Astrocyte (in vitro differentiated cells and primary cell): ENCODE measurements around the gene SAMD4A. TPM values are rescaled to one million over a fixed set of nuclear protein-coding genes. Genes with fewer than 3 reads are reported as not detected.
"Not testable (repeated sequence)": the region's sequence is repeated elsewhere in the genome, so short reads cannot be mapped to it uniquely, and the experiment has no call there.

Source experiments
- DNase-seq: peaks from one replicate; pipeline ENCODE4 v3.0.0-alpha.2; 2010; ENCODE audit warnings: low read depth
- FAIRE-seq: peaks from 2 replicates; lab custom pipeline; 2011; peaks lifted over from hg19 to GRCh38; lab: Jason Lieb, UNC
- H2AFZ ChIP-seq: 2 replicates; pipeline ENCODE4 v1.6.0; 2012; ENCODE audit warnings: low read depth, low read length, inconsistent platforms
- H3K27ac ChIP-seq: 2 replicates; pipeline ENCODE4 v1.5.1; 2011; ENCODE audit warnings: low read depth, low read length, inconsistent platforms
- H3K27me3 ChIP-seq: 2 replicates; pipeline ENCODE4 v1.6.0; 2011; ENCODE audit warnings: low read length, inconsistent platforms; ENCODE audit not compliant: insufficient read depth
- H3K36me3 ChIP-seq: 2 replicates; pipeline ENCODE4 v1.5.1; 2011; ENCODE audit warnings: low read length, inconsistent platforms; ENCODE audit not compliant: insufficient read depth
- H3K4me1 ChIP-seq: 2 replicates; pipeline ENCODE4 v1.5.1; 2011; ENCODE audit warnings: low read length, inconsistent platforms; ENCODE audit not compliant: insufficient read depth
- H3K4me2 ChIP-seq: 2 replicates; pipeline ENCODE4 v1.6.0; 2012; ENCODE audit warnings: low read length, inconsistent platforms
- H3K4me3 ChIP-seq: 2 replicates; pipeline ENCODE4 v1.5.1; 2011; ENCODE audit warnings: low read depth, mild to moderate bottlenecking, low read length, inconsistent platforms; ENCODE audit not compliant: insufficient read depth
- H3K79me2 ChIP-seq: 2 replicates; pipeline ENCODE4 v1.6.0; 2012; ENCODE audit warnings: mild to moderate bottlenecking, low read length, inconsistent platforms; ENCODE audit not compliant: insufficient read depth
- H3K9ac ChIP-seq: 2 replicates; pipeline ENCODE4 v1.6.0; 2012; ENCODE audit warnings: mild to moderate bottlenecking, low read length, inconsistent platforms
- H3K9me3 ChIP-seq: 2 replicates; pipeline ENCODE4 v1.5.1; 2012; ENCODE audit warnings: low read depth, mild to moderate bottlenecking, low read length, inconsistent platforms; ENCODE audit not compliant: insufficient read depth
- H4K20me1 ChIP-seq: 2 replicates; pipeline ENCODE4 v1.6.0; 2012; ENCODE audit warnings: low read length, inconsistent platforms; ENCODE audit not compliant: insufficient read depth
- H3K27ac Mint-ChIP-seq: one replicate; pipeline ENCODE4 v1.8.0; 2021; ENCODE audit warnings: mild to moderate bottlenecking, mixed read lengths; ENCODE audit not compliant: unreplicated experiment
- H3K27me3 Mint-ChIP-seq: one replicate; pipeline ENCODE4 v1.8.0; 2021; ENCODE audit warnings: low read depth, mixed read lengths; ENCODE audit not compliant: unreplicated experiment
- H3K36me3 Mint-ChIP-seq: one replicate; pipeline ENCODE4 v1.8.0; 2021; ENCODE audit warnings: low read depth, mixed read lengths; ENCODE audit not compliant: unreplicated experiment
- H3K4me1 Mint-ChIP-seq: one replicate; pipeline ENCODE4 v1.8.0; 2021; ENCODE audit warnings: low read depth, mixed read lengths; ENCODE audit not compliant: unreplicated experiment
- H3K4me3 Mint-ChIP-seq: one replicate; pipeline ENCODE4 v1.8.0; 2021; ENCODE audit warnings: mild to moderate bottlenecking, moderate library complexity, mixed read lengths; ENCODE audit not compliant: unreplicated experiment
- H3K9me3 Mint-ChIP-seq: one replicate; pipeline ENCODE4 v1.8.0; 2021; ENCODE audit warnings: mild to moderate bottlenecking, mixed read lengths; ENCODE audit not compliant: unreplicated experiment
- CTCF ChIP-seq: IDR thresholded peaks from 2 replicates; pipeline ENCODE4 v1.5.1; 2011; ENCODE audit warnings: low read depth, mild to moderate bottlenecking, inconsistent platforms, low read length, moderate library complexity; ENCODE audit not compliant: insufficient read depth
- EZH2 ChIP-seq: IDR thresholded peaks from 2 replicates; pipeline ENCODE4 v1.6.1; 2012; ENCODE audit warnings: mild to moderate bottlenecking, low read length, inconsistent platforms; ENCODE audit not compliant: insufficient read depth
- total RNA-seq: library from RNA; stranded (reverse); gene quantifications from 2 replicates; pipeline ENCODE4 v1.2.1, GENCODE V29; 2021

The SAMD4A gene
- total RNA-seq, 1 donor from 2014 or later, result 68.2 TPM

- FAIRE-seq, result peak; percentile 9
- Mint-ChIP-seq H3K27ac (no peak overlapping the region), H3K4me1 (peaks cover 8% of the 10 kb centered on the region)
Observed at GRCh38 chr14:54798465-54799124, 231.7 kb downstream of the SAMD4A start.

GRCh38 chr14:54801482-54801881 is 234.6 kb downstream of the SAMD4A start:
- H3K4me1 Mint-ChIP-seq, H3K4me3 ChIP-seq, H3K36me3 Mint-ChIP-seq: not testable (repeated sequence)

More at GRCh38 chr14:54798465-54799124, 231.7 kb downstream of the SAMD4A start:
- Mint-ChIP-seq H3K4me3 (no peak overlapping the region), H3K9me3 (peaks cover 15% of the 10 kb centered on the region), H3K36me3 (peaks cover 11% of the 10 kb centered on the region), H3K27me3 (peaks cover 5% of the 10 kb centered on the region)
- no peaks in the 10 kb centered on the region for H3K79me2 ChIP-seq
- no peaks in the 10 kb centered on the region for H3K36me3 ChIP-seq
- H4K20me1 ChIP-seq, result no peaks in the 10 kb centered on the region
- no peak overlapping the region for H3K9ac ChIP-seq
- no peak overlapping the region for H3K27ac ChIP-seq
- H3K4me2 ChIP-seq, result no peak overlapping the region
- H2AFZ ChIP-seq, result no peak overlapping the region
- TF ChIP-seq CTCF (no peak), EZH2 (no peak)
- peaks cover 7% of the 10 kb centered on the region for H3K4me1 ChIP-seq
- H3K27me3 ChIP-seq, result no peaks in the 10 kb centered on the region
- no peak for DNase-seq
- H3K9me3 ChIP-seq, result peaks cover 10% of the 10 kb centered on the region
- no peak overlapping the region for H3K4me3 ChIP-seq

GRCh38 chr14:54803396-54803795 is 236.5 kb downstream of the SAMD4A start:
- Histone ChIP-seq H2AFZ (no peak overlapping the region), H3K4me1 (peaks cover 4% of the 10 kb centered on the region), H3K27me3 (no peaks in the 10 kb centered on the region), H3K36me3 (no peaks in the 10 kb centered on the region), H3K4me3 (no peak overlapping the region), H3K27ac (no peak overlapping the region), H3K9me3 (no peaks in the 10 kb centered on the region), H3K9ac (no peak overlapping the region), H3K4me2 (no peak overlapping the region), H4K20me1 (no peaks in the 10 kb centered on the region), H3K79me2 (no peaks in the 10 kb centered on the region)
- TF ChIP-seq EZH2 (no peak), CTCF (no peak)
- DNase-seq (no peak), FAIRE-seq (no peak)
- Mint-ChIP-seq H3K4me1 (no peaks in the 10 kb centered on the region), H3K9me3 (peaks cover 11% of the 10 kb centered on the region), H3K27ac (no peak overlapping the region), H3K27me3 (peaks cover 25% of the 10 kb centered on the region), H3K36me3 (peaks cover 4% of the 10 kb centered on the region), H3K4me3 (no peak overlapping the region)

More at GRCh38 chr14:54801482-54801881, 234.6 kb downstream of the SAMD4A start:
- not testable (repeated sequence) for H3K27ac ChIP-seq, H2AFZ ChIP-seq, H3K9ac ChIP-seq, FAIRE-seq, DNase-seq, H3K27ac Mint-ChIP-seq, H3K79me2 ChIP-seq, H3K36me3 ChIP-seq, H3K4me2 ChIP-seq, H3K27me3 ChIP-seq, H4K20me1 ChIP-seq, H3K9me3 ChIP-seq
- Mint-ChIP-seq H3K27me3 (peaks cover 19% of the 10 kb centered on the region), H3K4me3 (peak overlapping the region; percentile 66), H3K9me3 (peaks cover 11% of the 10 kb centered on the region)
- peaks cover 11% of the 10 kb centered on the region for H3K4me1 ChIP-seq
